Liver (tissue), 3 donors: ENCODE measurements around the gene PTPN14.

ENCODE experiments used
- CTCF ChIP-seq: fragments of 150-350 bp; IDR thresholded peaks from 2 replicates; pipeline ENCODE4 v1.5.1; 2017; ENCODE audit warnings: improper control_type of control experiment, low read depth, low read length; ENCODE audit not compliant: missing input control
- EGR1 ChIP-seq, 2 donors: IDR thresholded peaks; 2 replicates each; pipeline ENCODE4 v1.6.1; 2016 to 2018; ENCODE audit warnings: antibody characterized with exemption in 2 of 2, low read depth in 2 of 2
- FOXA1 ChIP-seq: IDR thresholded peaks from 2 replicates; pipeline ENCODE4 v1.6.1; 2016; ENCODE audit warnings: antibody characterized with exemption
- JUND ChIP-seq, 2 donors: IDR thresholded peaks; 2 replicates each; pipeline ENCODE4 v1.6.1; 2016; ENCODE audit warnings: antibody characterized with exemption in 2 of 2
- MAX ChIP-seq: IDR thresholded peaks from 2 replicates; pipeline ENCODE4 v1.6.1; 2016; ENCODE audit warnings: antibody characterized with exemption
- NR2F2 ChIP-seq: IDR thresholded peaks from 2 replicates; pipeline ENCODE4 v1.6.1; 2016; ENCODE audit warnings: antibody characterized with exemption
- RAD21 ChIP-seq, 2 donors: IDR thresholded peaks; 2 replicates each; pipeline ENCODE4 v1.6.1; 2016; ENCODE audit warnings: antibody characterized with exemption in 2 of 2, mild to moderate bottlenecking in 2 of 2
- YY1 ChIP-seq: IDR thresholded peaks from 2 replicates; pipeline ENCODE4 v1.6.1; 2016; ENCODE audit warnings: antibody characterized with exemption, mild to moderate bottlenecking
- ZBTB33 ChIP-seq: IDR thresholded peaks from 2 replicates; pipeline ENCODE4 v1.6.1; 2016; ENCODE audit warnings: antibody characterized with exemption
- donor health status: healthy.
- donor health status: healthy.

- TF ChIP-seq JUND (IDR thresholded peaks at IDR 0.05) (no peak), YY1 (no peak), CTCF (no peak), EGR1 (IDR thresholded peaks at IDR 0.05; ENCODE audit: low read depth in 2 of 2) (no peak), ZBTB33 (no peak), MAX (no peak), FOXA1 (no peak), RAD21 (IDR thresholded peaks at IDR 0.05) (no peak), NR2F2 (no peak)
Measured at GRCh38 chr1:214438075-214438474, 113.3 kb downstream of the PTPN14 start.
